GM19463 (cell line): ENCODE results near the gene TRIM7.
A peak's percentile ranks its signal among the peaks of the same experiment; 100 is the strongest.
"Not testable (repeated sequence)": the region's sequence is repeated elsewhere in the genome, so short reads cannot be mapped to it uniquely, and the experiment has no call there.

Experiments
- ATAC-seq: cut with Tn5 transposase; IDR thresholded peaks from one replicate; pipeline ENCODE4 v1.9.1; 2021; ENCODE audit warnings: mild to moderate bottlenecking, moderate library complexity; ENCODE audit not compliant: unreplicated experiment

TRIM7 gene

GRCh38 chr5:181214249-181214648 lies 9.3 kb upstream of the TRIM7 start:
- ATAC-seq = not testable (repeated sequence)

GRCh38 chr5:181212934-181213333 lies 7.9 kb upstream of the TRIM7 start:
- no peak for ATAC-seq

- no peak for ATAC-seq
Measured at GRCh38 chr5:181212080-181212479, 7.1 kb upstream of the TRIM7 start.

- no peak for ATAC-seq
Measured at GRCh38 chr5:181211208-181211607, 6.2 kb upstream of the TRIM7 start.

- not testable (repeated sequence) for ATAC-seq
Measured at GRCh38 chr5:181210698-181211097, 5.7 kb upstream of the TRIM7 start.

GRCh38 chr5:181210148-181210547 lies 5.2 kb upstream of the TRIM7 start:
- not testable (repeated sequence) for ATAC-seq

- ATAC-seq = not testable (repeated sequence)
Measured at GRCh38 chr5:181209006-181209405, 4.0 kb upstream of the TRIM7 start.

GRCh38 chr5:181207960-181208253 lies 2.9 kb upstream of the TRIM7 start:
- ATAC-seq = no peak

- peak; percentile 41 for ATAC-seq
Measured at GRCh38 chr5:181207214-181207959, 2.4 kb upstream of the TRIM7 start.

GRCh38 chr5:181205761-181206649 lies 1.0 kb upstream of the TRIM7 start:
- no peak for ATAC-seq

- ATAC-seq = no peak
Measured at GRCh38 chr5:181204113-181204825, 727 bp downstream of the TRIM7 start.

- ATAC-seq = no peak
Measured at GRCh38 chr5:181203777-181204112, 1.3 kb downstream of the TRIM7 start.

GRCh38 chr5:181203093-181203711 lies 1.8 kb downstream of the TRIM7 start:
- ATAC-seq = no peak

- no peak for ATAC-seq
Measured at GRCh38 chr5:181200816-181201215, 4.2 kb downstream of the TRIM7 start.

- ATAC-seq = no peak
Measured at GRCh38 chr5:181199881-181200638, 4.9 kb downstream of the TRIM7 start.

GRCh38 chr5:181198905-181199519 lies 6.0 kb downstream of the TRIM7 start:
- peak; percentile 76 for ATAC-seq

- ATAC-seq = no peak
Measured at GRCh38 chr5:181198106-181198685, 6.8 kb downstream of the TRIM7 start.

GRCh38 chr5:181197326-181197951 lies 7.6 kb downstream of the TRIM7 start:
- ATAC-seq = no peak

- no peak for ATAC-seq
Measured at GRCh38 chr5:181195249-181195761, 9.7 kb downstream of the TRIM7 start.
